Neural cell (in vitro differentiated cells): ENCODE measurements around the gene PLCL2. TPM values are rescaled to one million over a fixed set of nuclear protein-coding genes. Genes with fewer than 3 reads are reported as not detected.

Experiments used
- H2AFZ ChIP-seq: fragments of 200-600, 300-800 bp; sonication (generic), shearing (Covaris generic); 2 replicates; pipeline ENCODE4 v1.6.0; 2014; ENCODE audit warnings: low read depth, mild to moderate bottlenecking, antibody characterized with exemption, low read length, moderate library complexity
- H3F3A ChIP-seq: fragments of 200-600 bp; shearing (Covaris generic); 2 replicates; pipeline ENCODE4 v1.6.1; 2016; ENCODE audit warnings: mild to moderate bottlenecking, moderate library complexity, mixed read lengths, antibody characterized with exemption, low read length; ENCODE audit not compliant: insufficient read depth, poor library complexity, severe bottlenecking
- H3K27ac ChIP-seq: fragments of 200-600, 300-800 bp; sonication (generic), shearing (Covaris generic); 2 replicates; pipeline ENCODE4 v1.5.1; 2014; ENCODE audit warnings: mild to moderate bottlenecking, low read length, moderate library complexity
- H3K27me3 ChIP-seq: fragments of 300-800, 200-600 bp; sonication (generic), shearing (Covaris generic); 2 replicates; pipeline ENCODE4 v1.6.0; 2014; ENCODE audit warnings: mild to moderate bottlenecking, low read depth, low read length, moderate library complexity; ENCODE audit not compliant: insufficient read depth
- H3K36me3 ChIP-seq: fragments of 300-800, 200-600 bp; sonication (generic), shearing (Covaris generic); 2 replicates; pipeline ENCODE4 v1.5.1; 2014; ENCODE audit warnings: mild to moderate bottlenecking, antibody characterized with exemption, low read length, moderate library complexity; ENCODE audit not compliant: insufficient read depth
- H3K4me2 ChIP-seq: fragments of 300-800, 200-600 bp; sonication (generic), shearing (Covaris generic); 2 replicates; pipeline ENCODE4 v1.6.0; 2014; ENCODE audit warnings: mild to moderate bottlenecking, low read length
- H3K4me3 ChIP-seq: fragments of 300-800, 200-600 bp; sonication (generic), shearing (Covaris generic); 2 replicates; pipeline ENCODE4 v1.5.1; 2014; ENCODE audit warnings: mild to moderate bottlenecking, low read length, moderate library complexity
- H3K79me2 ChIP-seq: fragments of 200-600 bp; shearing (Covaris generic); replicated peaks from 2 replicates; pipeline ENCODE4 v1.6.0; 2014; ENCODE audit warnings: mild to moderate bottlenecking, low read length, moderate library complexity; ENCODE audit not compliant: insufficient read depth
- H3K9ac ChIP-seq: fragments of 300-800, 200-600 bp; sonication (generic), shearing (Covaris generic); 2 replicates; pipeline ENCODE4 v1.6.1; 2016; ENCODE audit warnings: mild to moderate bottlenecking, low read length, mixed read lengths
- H3K9me2 ChIP-seq: fragments of 200-600 bp; shearing (Covaris generic); 2 replicates; pipeline ENCODE4 v1.6.1; 2016; ENCODE audit warnings: mild to moderate bottlenecking, low read length, mixed read lengths; ENCODE audit not compliant: insufficient read depth
- H3K9me3 ChIP-seq: fragments of 200-600, 300-800 bp; sonication (generic), shearing (Covaris generic); 2 replicates; pipeline ENCODE4 v1.6.1; 2016; ENCODE audit warnings: mild to moderate bottlenecking, mixed run types, low read length, moderate library complexity, mixed read lengths
- H4K20me1 ChIP-seq: fragments of 200-600 bp; shearing (Covaris generic); 2 replicates; pipeline ENCODE4 v1.6.1; 2016; ENCODE audit warnings: mild to moderate bottlenecking, mixed run types; ENCODE audit not compliant: insufficient read depth
- CTCF ChIP-seq: fragments of 450-650 bp; IDR thresholded peaks from 2 replicates; pipeline ENCODE4 v1.5.1; 2014; ENCODE audit warnings: antibody characterized with exemption, mild to moderate bottlenecking, moderate library complexity; ENCODE audit not compliant: poor library complexity, severe bottlenecking
- EP300 ChIP-seq: fragments of 450-650 bp; conservative IDR thresholded peaks from 2 replicates; pipeline ENCODE4 v1.6.1; 2014; ENCODE audit warnings: antibody characterized with exemption, mild to moderate bottlenecking, moderate library complexity; ENCODE audit not compliant: poor library complexity, severe bottlenecking
- EZH2 ChIP-seq: fragments of 200-600, 300-800 bp; shearing (Covaris generic), sonication (generic); IDR thresholded peaks from 2 replicates; pipeline ENCODE4 v1.6.1; 2014; ENCODE audit warnings: antibody characterized with exemption, low read length, borderline replicate concordance, mild to moderate bottlenecking; ENCODE audit not compliant: insufficient read depth, poor library complexity, severe bottlenecking
- MXI1 ChIP-seq: fragments of 450-650 bp; conservative IDR thresholded peaks from 2 replicates; pipeline ENCODE4 v1.6.1; 2014; ENCODE audit warnings: antibody characterized with exemption, mild to moderate bottlenecking; ENCODE audit not compliant: poor library complexity, severe bottlenecking
- POLR2AphosphoS5 ChIP-seq: IDR thresholded peaks from 2 replicates; pipeline ENCODE4 v1.6.1; 2012
- RAD21 ChIP-seq: fragments of 450-650 bp; conservative IDR thresholded peaks from 2 replicates; pipeline ENCODE4 v1.6.1; 2014; ENCODE audit warnings: antibody characterized with exemption, mild to moderate bottlenecking, moderate library complexity
- REST ChIP-seq: IDR thresholded peaks from 2 replicates; pipeline ENCODE4 v1.6.1; 2012; ENCODE audit warnings: borderline replicate concordance
- SMC3 ChIP-seq: fragments of 450-650 bp; conservative IDR thresholded peaks from 2 replicates; pipeline ENCODE4 v1.6.1; 2014; ENCODE audit warnings: antibody characterized with exemption, mild to moderate bottlenecking, moderate library complexity; ENCODE audit not compliant: poor library complexity
- TAF1 ChIP-seq: IDR thresholded peaks from 2 replicates; pipeline ENCODE4 v1.6.1; 2012; ENCODE audit warnings: low read depth
- polyA plus RNA-seq: library from polyadenylated mRNA; depleted of rRNA; stranded (reverse); fragments of >200 nt; gene quantifications from 2 replicates; pipeline ENCODE4 v1.2.3, GENCODE V29; 2014

Gene PLCL2
- polyA plus RNA-seq, 1 donor from 2014 or later: 69.8 TPM

- Histone ChIP-seq H3F3A (no peaks in the 10 kb centered on the region), H2AFZ (no peak overlapping the region), H3K27me3 (no peaks in the 10 kb centered on the region), H3K9me2 (no peaks in the 10 kb centered on the region), H3K79me2 (peaks cover 27% of the 10 kb centered on the region), H3K36me3 (no peaks in the 10 kb centered on the region), H4K20me1 (no peaks in the 10 kb centered on the region), H3K9me3 (no peaks in the 10 kb centered on the region), H3K9ac (no peak overlapping the region), H3K27ac (no peak overlapping the region), H3K4me3 (no peak overlapping the region), H3K4me2 (no peak overlapping the region)
- no peak for TF ChIP-seq CTCF
- no peak for TF ChIP-seq EP300
- TF ChIP-seq MXI1: no peak
Observed at GRCh38 chr3:17006132-17006852, 121.5 kb downstream of the PLCL2 start.

- Histone ChIP-seq H3K9me2 (no peaks in the 10 kb centered on the region), H3K79me2 (peaks cover 18% of the 10 kb centered on the region), H4K20me1 (no peaks in the 10 kb centered on the region), H2AFZ (no peak overlapping the region), H3K27ac (no peak overlapping the region), H3K9me3 (no peaks in the 10 kb centered on the region), H3K27me3 (no peaks in the 10 kb centered on the region), H3K4me3 (no peak overlapping the region), H3K9ac (no peak overlapping the region), H3F3A (no peaks in the 10 kb centered on the region), H3K4me2 (no peak overlapping the region), H3K36me3 (peaks cover 6% of the 10 kb centered on the region)
- no peak for TF ChIP-seq EP300
- no peak for TF ChIP-seq TAF1
- TF ChIP-seq MXI1: no peak
- TF ChIP-seq RAD21: no peak
- TF ChIP-seq CTCF: no peak
- TF ChIP-seq SMC3: no peak
- TF ChIP-seq EZH2: no peak
- TF ChIP-seq REST: no peak
- TF ChIP-seq POLR2AphosphoS5: no peak
Observed at GRCh38 chr3:17007284-17007683, 122.5 kb downstream of the PLCL2 start.
